HEK293 (cell line): ENCODE results near the gene BORCS6.

Experiments
- AEBP2 ChIP-seq: fragments of 450-650 bp; formaldehyde crosslinking; IDR thresholded peaks from 2 replicates; pipeline ENCODE4 v1.5.1; 2016; ENCODE audit warnings: missing biosample characterization, missing genetic modification characterization, borderline replicate concordance
- BCL6B ChIP-seq: fragments of 450-650 bp; formaldehyde crosslinking; IDR thresholded peaks from 2 replicates; pipeline ENCODE4 v1.5.1; 2017; ENCODE audit warnings: missing biosample characterization, missing genetic modification characterization
- CTCF ChIP-seq: fragments of 450-650 bp; formaldehyde crosslinking; IDR thresholded peaks from 2 replicates; pipeline ENCODE4 v1.5.1; 2016; ENCODE audit warnings: missing biosample characterization, missing genetic modification characterization
- HOXA7 ChIP-seq: sonication (generic); formaldehyde crosslinking; IDR thresholded peaks from 2 replicates; pipeline ENCODE4 v1.8.1; 2022; ENCODE audit warnings: missing genetic modification reagents, borderline replicate concordance
- KLF7 ChIP-seq: fragments of 450-650 bp; formaldehyde crosslinking; IDR thresholded peaks from 2 replicates; pipeline ENCODE4 v1.5.1; 2016; ENCODE audit warnings: missing biosample characterization, missing genetic modification characterization, borderline replicate concordance
- MZF1 ChIP-seq: fragments of 450-650 bp; formaldehyde crosslinking; IDR thresholded peaks from 2 replicates; pipeline ENCODE4 v1.5.1; 2017; ENCODE audit warnings: missing biosample characterization, missing genetic modification characterization, borderline replicate concordance
- PBX3 ChIP-seq: sonication (generic); formaldehyde crosslinking; IDR thresholded peaks from 2 replicates; pipeline ENCODE4 v1.8.1; 2022; ENCODE audit warnings: mild to moderate bottlenecking, moderate library complexity, missing genetic modification reagents
- YY2 ChIP-seq: fragments of 450-650 bp; formaldehyde crosslinking; IDR thresholded peaks from 2 replicates; pipeline ENCODE4 v1.5.1; 2016; ENCODE audit warnings: missing biosample characterization, missing genetic modification characterization
- ZBTB6 ChIP-seq: fragments of 450-650 bp; formaldehyde crosslinking; IDR thresholded peaks from 2 replicates; pipeline ENCODE4 v1.5.1; 2017; ENCODE audit warnings: missing biosample characterization, missing genetic modification characterization
- ZNF133 ChIP-seq: fragments of 450-650 bp; formaldehyde crosslinking; IDR thresholded peaks from 2 replicates; pipeline ENCODE4 v1.5.1; 2016; ENCODE audit warnings: missing biosample characterization, missing genetic modification characterization
- ZNF140 ChIP-seq: fragments of 450-650 bp; formaldehyde crosslinking; IDR thresholded peaks from 2 replicates; pipeline ENCODE4 v1.5.1; 2016; ENCODE audit warnings: missing biosample characterization, missing genetic modification characterization
- ZNF157 ChIP-seq: fragments of 450-650 bp; formaldehyde crosslinking; IDR thresholded peaks from 2 replicates; pipeline ENCODE4 v1.5.1; 2016; ENCODE audit warnings: missing biosample characterization, missing genetic modification characterization
- ZNF16 ChIP-seq: fragments of 450-650 bp; formaldehyde crosslinking; IDR thresholded peaks from 2 replicates; pipeline ENCODE4 v1.5.1; 2016; ENCODE audit warnings: low read depth, missing biosample characterization, missing genetic modification characterization
- ZNF184 ChIP-seq: fragments of 450-650 bp; IDR thresholded peaks from 2 replicates; pipeline ENCODE4 v1.5.1; 2018; ENCODE audit warnings: missing biosample characterization, mild to moderate bottlenecking, missing genetic modification characterization
- ZNF202 ChIP-seq: fragments of 450-650 bp; formaldehyde crosslinking; IDR thresholded peaks from 2 replicates; pipeline ENCODE4 v1.5.1; 2016; ENCODE audit warnings: missing biosample characterization, missing genetic modification characterization, borderline replicate concordance
- ZNF23 ChIP-seq: fragments of 450-650 bp; formaldehyde crosslinking; IDR thresholded peaks from 2 replicates; pipeline ENCODE4 v1.5.1; 2016; ENCODE audit warnings: missing biosample characterization, missing genetic modification characterization, borderline replicate concordance
- ZNF324 ChIP-seq: fragments of 450-650 bp; formaldehyde crosslinking; IDR thresholded peaks from 2 replicates; pipeline ENCODE4 v1.5.1; 2016; ENCODE audit warnings: missing biosample characterization, missing genetic modification characterization
- ZNF354C ChIP-seq: fragments of 450-650 bp; formaldehyde crosslinking; IDR thresholded peaks from 2 replicates; pipeline ENCODE4 v1.5.1; 2016; ENCODE audit warnings: missing biosample characterization, missing genetic modification characterization, low read depth, borderline replicate concordance
- ZNF398 ChIP-seq: fragments of 450-650 bp; formaldehyde crosslinking; IDR thresholded peaks from 2 replicates; pipeline ENCODE4 v1.5.1; 2017; ENCODE audit warnings: missing biosample characterization, missing genetic modification characterization
- ZNF416 ChIP-seq: fragments of 450-650 bp; formaldehyde crosslinking; IDR thresholded peaks from 2 replicates; pipeline ENCODE4 v1.5.1; 2016; ENCODE audit warnings: missing biosample characterization, missing genetic modification characterization
- ZNF510 ChIP-seq: fragments of 450-650 bp; formaldehyde crosslinking; IDR thresholded peaks from 2 replicates; pipeline ENCODE4 v1.5.1; 2018; ENCODE audit warnings: mild to moderate bottlenecking, missing genetic modification characterization, missing biosample characterization; ENCODE audit not compliant: insufficient replicate concordance
- ZNF514 ChIP-seq: fragments of 450-650 bp; formaldehyde crosslinking; IDR thresholded peaks from 2 replicates; pipeline ENCODE4 v1.5.1; 2016; ENCODE audit warnings: missing biosample characterization, missing genetic modification characterization
- ZNF521 ChIP-seq: fragments of 450-650 bp; formaldehyde crosslinking; IDR thresholded peaks from 2 replicates; pipeline ENCODE4 v1.5.1; 2017; ENCODE audit warnings: missing biosample characterization, mild to moderate bottlenecking, missing genetic modification characterization
- ZNF548 ChIP-seq: fragments of 450-650 bp; formaldehyde crosslinking; IDR thresholded peaks from 2 replicates; pipeline ENCODE4 v1.5.1; 2016; ENCODE audit warnings: missing biosample characterization, missing genetic modification characterization
- ZNF600 ChIP-seq: fragments of 450-650 bp; formaldehyde crosslinking; IDR thresholded peaks from 2 replicates; pipeline ENCODE4 v1.5.1; 2016; ENCODE audit warnings: missing biosample characterization, missing genetic modification characterization
- ZNF621 ChIP-seq: fragments of 450-650 bp; formaldehyde crosslinking; IDR thresholded peaks from 2 replicates; pipeline ENCODE4 v1.5.1; 2017; ENCODE audit warnings: missing biosample characterization, missing genetic modification characterization
- ZNF623 ChIP-seq: fragments of 450-650 bp; formaldehyde crosslinking; IDR thresholded peaks from 2 replicates; pipeline ENCODE4 v1.5.1; 2016; ENCODE audit warnings: missing biosample characterization, missing genetic modification characterization
- ZNF843 ChIP-seq: fragments of 450-650 bp; formaldehyde crosslinking; IDR thresholded peaks from 2 replicates; pipeline ENCODE4 v1.5.1; 2016; ENCODE audit warnings: missing biosample characterization, missing genetic modification characterization
- ZSCAN30 ChIP-seq: fragments of 450-650 bp; IDR thresholded peaks from 2 replicates; pipeline ENCODE4 v1.5.1; 2018; ENCODE audit warnings: missing biosample characterization, mild to moderate bottlenecking, missing genetic modification characterization, moderate library complexity
- ZSCAN5A ChIP-seq: fragments of 450-650 bp; formaldehyde crosslinking; IDR thresholded peaks from 2 replicates; pipeline ENCODE4 v1.5.1; 2016; ENCODE audit warnings: missing biosample characterization, missing genetic modification characterization

The BORCS6 gene

GRCh38 chr17:8186787-8187516 lies 3.0 kb downstream of the BORCS6 start (continued):
- TF ChIP-seq YY2 (tag by site-specific recombination) (peak; percentile 66), CTCF (tag by site-specific recombination) (peak; percentile 94), HOXA7 (CRISPR knock-in tag) (no peak), ZNF843 (tag by site-specific recombination) (peak; percentile 56), KLF7 (tag by site-specific recombination) (peak; percentile 32; the same call in 1 of the 2 replicates), AEBP2 (tag by site-specific recombination) (no peak), ZNF600 (tag by site-specific recombination) (peak; percentile 9; the same call in 1 of the 2 replicates), ZNF140 (tag by site-specific recombination) (no peak), ZNF202 (tag by site-specific recombination) (no peak), ZNF16 (peak; percentile 7; the same call in 1 of the 2 replicates), ZNF133 (tag by site-specific recombination) (no peak), ZNF184 (tag by site-specific recombination) (peak; percentile 70), ZSCAN5A (tag by site-specific recombination) (peak; percentile 63; the same call in 1 of the 2 replicates), ZNF521 (tag by site-specific recombination) (no peak), ZNF621 (tag by site-specific recombination) (no peak), ZBTB6 (tag by site-specific recombination) (no peak), ZNF514 (no peak), ZNF23 (tag by site-specific recombination) (no peak), ZNF398 (tag by site-specific recombination) (peak; percentile 49; the same call in 1 of the 2 replicates), ZNF510 (tag by site-specific recombination) (no peak), ZNF157 (tag by site-specific recombination) (no peak), ZNF548 (tag by site-specific recombination) (no peak), ZNF324 (tag by site-specific recombination) (no peak; the same call in 1 of the 2 replicates), ZNF354C (tag by site-specific recombination) (no peak), MZF1 (tag by site-specific recombination) (no peak), ZNF623 (peak; percentile 10; the same call in 1 of the 2 replicates), ZNF416 (tag by site-specific recombination) (no peak), BCL6B (tag by site-specific recombination) (no peak), PBX3 (peak; percentile 59; the same call in 1 of the 2 replicates), ZSCAN30 (tag by site-specific recombination) (peak; percentile 63; the same call in 1 of the 2 replicates)
